Sciatic nerve (tissue), 2 donors: Measurements from ENCODE around the gene KCNN4. TPM values are rescaled to one million over a fixed set of nuclear protein-coding genes. Genes with fewer than 3 reads are reported as not detected.
A peak's percentile ranks its signal among the peaks of the same experiment; 100 is the strongest.
"Not testable (repeated sequence)": the region's sequence is repeated elsewhere in the genome, so short reads cannot be mapped to it uniquely, and the experiment has no call there.

Experiments
- ATAC-seq: fragments of 200-7000 bp; cut with Tn5 transposase; one replicate; pipeline ENCODE4 v1.9.1; 2020; ENCODE audit warnings: mild to moderate bottlenecking, moderate library complexity
- DNase-seq: peaks from one replicate; pipeline ENCODE4 v3.0.0-alpha.2; 2020; ENCODE audit warnings: low spot score
- intact Hi-C: fragments of 100-400 bp; cut with DNase I; formaldehyde crosslinking; loops from one replicate; pipeline ENCODE4 v1.14.2; 2022
- total RNA-seq: library from RNA; stranded (reverse); fragmentation: NEBNext Ultra II Directional; extraction: Animal tissue kit (Norgen Biotek cat#: 25700); gene quantifications from one replicate; pipeline ENCODE4 v1.2.1, GENCODE V29; 2021
- donor health status: DM: no; HTN: no; CAD: no.
- donor health status: DM: no; HTN: no; CAD: no.

KCNN4 gene
- total RNA-seq, 1 donor from 2014 or later, result 3.0 TPM

DNA sequence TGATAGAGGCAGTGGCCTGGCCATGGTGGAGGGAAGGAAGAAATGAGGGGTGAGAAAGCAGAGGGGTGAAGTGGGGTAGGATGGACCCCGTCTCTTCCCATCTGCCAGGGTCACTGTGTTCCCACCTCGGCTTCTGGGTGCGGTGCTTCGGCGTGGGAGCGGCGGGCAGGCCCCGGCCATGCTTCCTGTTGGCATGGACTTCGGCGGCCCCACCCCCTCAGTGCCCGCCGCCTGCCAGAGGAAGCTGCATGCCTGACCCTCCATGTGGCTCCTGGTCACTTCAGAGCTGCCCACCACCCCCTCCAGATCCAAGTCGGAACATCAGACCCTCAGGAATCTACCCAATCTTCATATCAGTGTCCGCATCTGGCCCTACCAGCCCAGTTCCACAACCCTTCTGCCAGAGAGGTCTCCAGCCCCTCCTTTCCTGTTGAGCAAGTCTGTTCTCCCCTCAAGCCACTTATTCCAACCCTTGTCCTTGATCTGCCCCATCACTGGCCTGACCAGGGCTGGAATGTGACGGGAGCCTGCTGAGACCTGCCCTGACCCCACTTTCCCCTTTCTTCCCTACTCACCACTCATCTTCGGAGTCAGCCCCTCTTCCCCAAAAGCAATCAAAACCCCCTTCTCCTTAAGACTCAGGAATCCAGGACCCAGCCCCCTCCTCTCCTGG is 1.5 kb downstream of the KCNN4 start:
- intact Hi-C loops, result no loop called here
- no peak for ATAC-seq
- DNase-seq, result no peak

DNA sequence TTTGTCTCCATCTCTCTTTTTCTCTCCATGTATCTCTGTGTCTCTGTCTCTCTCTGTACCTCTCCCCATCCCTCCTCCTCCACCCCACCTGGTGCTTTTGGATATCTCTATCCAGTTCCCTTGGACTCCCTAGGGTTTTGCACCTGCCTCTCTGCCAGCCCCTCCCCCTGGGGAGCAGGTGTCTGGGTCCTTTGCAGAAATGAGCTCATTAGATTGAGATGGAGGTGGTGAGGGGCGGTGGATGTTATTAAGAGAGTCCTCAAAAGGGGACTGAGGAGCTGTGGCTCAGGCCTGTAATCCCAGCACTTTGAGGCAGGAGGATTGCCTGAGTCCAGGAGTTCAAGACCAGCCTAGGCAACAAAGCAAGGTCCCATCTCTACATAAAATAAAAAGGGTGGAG is 2.1 kb downstream of the KCNN4 start:
- DNase-seq (no peak), ATAC-seq (no peak)
- intact Hi-C loops, result no loop called here

DNA sequence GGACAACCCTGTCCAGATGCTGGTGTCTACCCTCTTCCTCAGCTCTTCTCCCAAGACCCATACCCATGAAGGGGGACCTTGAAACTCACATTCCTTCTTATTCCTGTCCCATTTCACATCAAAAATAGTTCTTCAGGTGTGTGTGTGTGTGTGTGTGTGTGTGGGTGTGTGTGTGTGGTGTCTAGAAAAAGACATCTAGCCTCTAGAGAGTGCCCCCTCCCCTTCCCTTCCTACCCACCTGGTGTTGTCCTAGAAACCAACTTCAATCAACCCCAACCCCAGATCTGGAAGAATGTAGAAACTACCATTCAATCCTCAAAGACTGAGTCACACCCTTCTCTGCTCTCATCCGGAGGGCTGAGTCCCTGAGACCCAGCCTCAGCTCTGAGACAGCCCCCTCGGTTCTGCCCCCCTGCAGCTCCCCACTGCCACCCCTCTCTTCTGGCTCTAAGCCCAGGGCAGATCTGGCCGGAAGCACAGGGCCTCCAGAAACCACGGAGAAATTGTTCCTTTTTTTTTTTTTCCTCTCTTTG is 3.5 kb downstream of the KCNN4 start:
- ATAC-seq (peak; percentile 40), DNase-seq (no peak)
- intact Hi-C loops, result no loop called here

DNA sequence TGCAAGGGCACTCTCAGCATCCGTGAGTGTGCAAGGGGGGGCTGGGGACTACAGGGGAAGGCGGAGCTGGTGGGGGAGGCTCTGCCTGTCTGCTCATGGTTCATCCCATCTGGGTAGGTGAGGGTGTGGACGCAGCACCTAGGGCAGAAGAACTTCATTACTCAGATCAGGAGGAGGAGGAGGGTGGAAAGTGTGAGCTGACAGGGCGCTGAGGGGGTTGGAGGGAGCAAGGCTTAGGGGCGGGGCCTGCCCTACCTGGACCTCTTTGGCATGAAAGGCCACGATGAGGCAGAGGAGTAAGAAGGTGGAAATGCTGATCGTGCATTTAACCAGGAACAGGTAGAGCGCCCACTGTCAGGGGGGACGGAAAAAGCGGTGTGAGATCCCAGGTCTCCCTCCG is 4.5 kb downstream of the KCNN4 start:
- no peak for ATAC-seq
- intact Hi-C loops, result no loop called here

DNA sequence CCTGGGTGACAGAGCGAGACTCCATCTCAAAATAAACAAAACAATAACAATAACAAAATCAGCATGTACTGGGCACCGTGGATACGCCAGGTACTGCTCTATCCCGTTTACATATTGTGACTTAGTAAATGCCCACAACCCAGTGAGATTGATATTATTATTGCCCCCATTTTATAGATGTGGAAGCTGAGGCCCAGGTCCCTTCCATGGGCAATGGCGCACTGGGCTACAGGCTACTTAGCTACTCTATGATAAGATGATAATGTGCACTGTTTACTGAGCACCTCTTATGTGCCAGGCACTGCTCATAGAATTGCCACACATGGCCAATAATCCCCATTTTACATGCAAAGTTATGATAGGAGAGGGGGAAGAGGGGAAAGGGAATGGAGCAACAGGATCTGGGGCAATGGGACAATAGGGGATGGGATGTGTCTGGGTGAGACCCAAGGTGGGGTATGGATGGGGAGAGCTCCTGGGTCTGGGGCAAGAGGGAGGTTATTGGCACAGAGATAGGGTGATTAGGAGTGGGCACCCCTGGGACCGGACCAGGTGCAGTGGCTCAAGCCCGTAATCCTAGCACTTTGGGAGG is 5.4 kb downstream of the KCNN4 start:
- intact Hi-C loops, result no loop called here
- DNase-seq (no peak), ATAC-seq (no peak)

More for the DNA sequence above, 4.5 kb downstream of the KCNN4 start:
- no peak for DNase-seq

GRCh38 chr19:43774940-43775258 is 5.9 kb downstream of the KCNN4 start:
- DNase-seq, ATAC-seq, intact Hi-C loops: not testable (repeated sequence)

DNA sequence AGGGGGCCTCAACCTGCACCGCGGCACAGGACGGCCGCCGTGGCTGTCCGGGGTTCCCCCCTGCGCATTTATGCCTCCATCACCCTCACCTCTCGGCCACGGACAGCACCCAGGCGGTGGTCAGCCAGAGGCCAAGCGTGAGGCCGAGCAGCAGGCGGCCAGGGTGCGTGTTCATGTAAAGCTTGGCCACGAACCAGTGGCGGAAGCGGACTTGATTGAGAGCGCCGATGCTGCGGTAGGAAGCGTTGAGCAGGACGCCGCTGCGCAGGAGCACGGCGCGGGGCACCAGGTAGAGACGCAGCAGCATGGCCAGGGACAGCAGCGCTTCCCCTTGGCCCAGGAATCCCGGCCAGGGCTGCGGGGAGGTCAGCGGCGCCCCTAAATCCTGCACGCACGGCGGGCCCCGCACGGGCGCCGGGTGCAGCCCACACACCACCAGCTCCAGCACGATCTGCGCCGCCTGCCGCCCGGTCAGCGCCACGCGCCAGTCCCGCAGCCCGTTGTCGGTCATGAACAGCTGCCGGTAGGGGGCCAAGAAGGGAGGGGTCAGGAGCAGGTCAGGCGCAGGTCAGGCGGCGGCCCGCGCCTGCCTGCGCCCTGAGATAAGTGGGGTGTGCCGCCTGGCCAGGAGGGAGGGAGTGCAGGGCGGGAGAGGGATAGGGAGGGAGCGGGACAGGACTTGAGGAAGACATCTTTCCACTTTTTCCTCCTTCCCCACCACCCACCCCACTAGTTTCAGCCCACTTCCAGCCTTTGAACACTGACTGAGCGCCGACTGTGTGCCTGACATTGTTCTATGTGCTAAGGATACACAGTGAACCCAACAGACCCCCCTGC is 6.5 kb downstream of the KCNN4 start:
- no peak for DNase-seq
- peak; percentile 79 for ATAC-seq
- intact Hi-C loops, result no loop called here

DNA sequence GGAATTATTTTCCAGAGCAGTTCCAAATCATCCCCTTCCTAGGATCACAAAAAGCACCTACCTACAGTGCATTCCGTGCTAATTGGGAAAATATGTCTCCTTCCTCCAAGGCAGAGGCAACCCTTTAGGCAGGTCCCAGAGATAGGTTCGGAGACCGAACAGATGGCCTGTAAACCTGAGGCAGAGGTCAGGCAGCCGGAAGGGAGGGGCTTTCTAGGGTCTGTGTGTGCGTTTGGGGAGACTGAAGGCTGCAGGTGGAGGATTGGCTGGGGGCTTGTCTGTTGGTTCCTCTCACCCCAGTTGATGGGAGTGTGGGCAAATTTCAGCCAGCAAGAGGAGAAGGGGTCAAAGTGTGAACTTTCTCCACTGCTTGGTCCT is 7.1 kb downstream of the KCNN4 start:
- DNase-seq (no peak), ATAC-seq (no peak)
- intact Hi-C loops, result no loop called here

DNA sequence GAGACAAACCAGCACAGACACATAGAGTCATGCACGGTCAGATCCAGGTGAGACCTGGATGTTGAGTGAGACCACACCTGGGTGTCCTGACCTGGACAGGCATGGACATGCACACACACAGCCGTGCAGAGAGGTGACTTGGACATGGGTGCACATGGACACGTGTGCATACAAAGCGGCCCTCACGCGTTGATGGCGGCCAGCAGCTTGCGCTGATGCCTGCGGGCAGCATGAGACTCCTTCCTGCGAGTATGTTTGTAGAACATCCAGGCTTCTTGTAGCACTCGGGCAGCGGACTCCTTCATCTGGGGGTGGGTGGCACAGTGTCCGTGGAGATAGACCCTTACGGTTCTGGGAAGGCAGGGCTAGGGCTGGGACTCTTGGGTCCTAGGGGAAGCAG is 11.5 kb downstream of the KCNN4 start:
- intact Hi-C loops, result no loop called here
- ATAC-seq (no peak), DNase-seq (no peak)

DNA sequence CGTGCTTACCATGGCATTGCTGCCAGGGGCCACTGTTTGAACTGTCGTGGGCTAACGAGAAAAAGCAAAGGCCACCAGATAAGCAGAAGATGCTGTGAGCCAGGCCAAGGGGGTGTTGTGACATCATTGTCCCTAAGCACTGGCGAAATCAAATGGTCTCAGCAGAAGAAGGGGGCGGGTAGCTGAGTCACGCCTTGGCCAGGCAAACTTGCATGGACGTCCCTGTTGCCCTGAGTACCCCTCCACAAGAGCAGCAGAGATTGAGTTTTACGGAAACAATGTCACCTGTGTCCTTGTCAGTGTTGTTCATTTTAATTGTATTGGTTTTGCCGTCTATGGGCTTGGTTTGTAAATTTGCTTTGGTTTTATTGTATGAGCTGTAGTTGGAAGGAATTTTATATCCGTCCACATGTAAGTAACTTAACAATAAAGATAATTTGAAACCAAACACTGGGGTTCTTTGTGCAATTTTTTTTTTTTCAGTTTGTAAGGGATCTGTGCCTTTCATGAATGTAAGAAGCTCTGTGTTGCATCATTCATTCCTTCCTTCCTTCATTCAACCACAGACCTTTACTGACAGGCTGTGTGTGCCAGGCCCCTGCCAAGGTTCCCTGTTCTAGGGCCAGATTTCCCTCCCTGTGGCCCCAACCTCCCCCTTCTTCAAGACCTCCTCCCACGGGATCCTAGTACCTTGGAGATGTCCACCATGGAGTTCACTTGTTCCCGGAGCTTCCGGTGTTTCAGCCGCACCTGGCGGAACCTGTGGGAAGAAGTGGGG is 12.3 kb downstream of the KCNN4 start:
- DNase-seq, result no peak
- ATAC-seq, result no peak
- intact Hi-C loops, result no loop called here

DNA sequence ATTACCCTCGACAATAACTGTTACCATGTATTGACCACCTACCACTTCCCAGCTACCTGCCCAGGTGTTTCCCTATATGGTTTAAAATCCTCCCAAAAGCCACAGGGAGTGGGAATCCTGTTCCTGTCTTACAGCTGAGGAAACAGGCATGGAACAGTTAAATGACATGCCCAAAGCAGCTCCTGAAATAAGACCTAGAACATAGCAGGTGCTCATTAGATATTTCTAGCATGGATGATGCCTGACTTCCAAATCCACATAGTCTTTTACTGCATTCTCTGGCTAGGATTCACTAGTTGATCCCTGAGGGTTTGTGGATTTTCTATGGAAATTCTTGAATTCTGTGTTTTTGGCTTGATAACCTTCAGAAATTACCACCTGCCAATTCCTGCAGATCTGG is 13.0 kb downstream of the KCNN4 start:
- intact Hi-C loops, result no loop called here
- ATAC-seq (no peak), DNase-seq (no peak)

DNA sequence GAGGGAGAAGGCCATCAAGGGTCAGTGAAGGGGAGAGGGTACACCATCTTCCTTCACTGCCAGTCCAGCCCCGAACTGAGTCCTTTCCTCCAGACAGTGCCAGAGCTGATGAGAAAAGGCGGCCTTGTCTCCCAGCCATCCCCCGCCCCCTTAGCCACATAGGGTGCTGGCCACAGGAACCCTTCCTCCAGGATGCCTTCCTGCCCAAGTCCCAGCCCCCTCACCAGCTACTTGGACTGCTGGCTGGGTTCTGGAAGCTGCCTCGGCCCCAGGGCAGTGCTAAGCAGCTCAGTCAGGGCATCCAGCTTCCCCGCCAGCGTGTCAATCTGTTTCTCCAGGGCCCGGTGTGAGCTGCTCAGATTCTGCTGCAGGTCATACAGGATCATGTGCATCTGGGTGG is 13.5 kb downstream of the KCNN4 start:
- ATAC-seq, result no peak
- intact Hi-C loops, result no loop called here
- DNase-seq, result no peak

GRCh38 chr19:43766755-43767043 is 14.1 kb downstream of the KCNN4 start:
- intact Hi-C loops, result no loop called here
- ATAC-seq, result no peak
- DNase-seq, result no peak

- peak; percentile 80 for ATAC-seq
- intact Hi-C loops, result no loop called here
- DNase-seq, result no peak
Observed at GRCh38 chr19:43765109-43765876, 15.5 kb downstream of the KCNN4 start.

DNA sequence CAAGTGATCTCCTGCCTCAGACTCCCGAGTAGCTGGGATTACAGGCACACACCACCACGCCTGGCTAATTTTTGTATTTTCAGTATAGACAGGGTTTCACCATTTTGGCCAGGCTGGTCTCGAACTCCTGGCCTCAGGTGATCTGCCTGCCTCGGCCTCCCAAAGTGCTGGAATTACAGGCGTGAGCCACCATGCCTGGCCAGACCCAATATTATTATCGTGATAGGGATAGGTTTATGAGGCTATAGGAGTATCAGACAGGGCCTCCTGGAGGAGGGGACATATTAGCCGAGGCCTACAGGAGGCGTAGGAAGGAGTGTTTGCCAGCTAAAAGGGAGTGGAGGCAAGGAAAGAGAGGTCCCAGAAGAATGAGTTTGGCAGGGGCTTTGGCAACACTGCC is 16.1 kb downstream of the KCNN4 start:
- DNase-seq, intact Hi-C loops: not testable (repeated sequence)
- peak; percentile 21 for ATAC-seq

DNA sequence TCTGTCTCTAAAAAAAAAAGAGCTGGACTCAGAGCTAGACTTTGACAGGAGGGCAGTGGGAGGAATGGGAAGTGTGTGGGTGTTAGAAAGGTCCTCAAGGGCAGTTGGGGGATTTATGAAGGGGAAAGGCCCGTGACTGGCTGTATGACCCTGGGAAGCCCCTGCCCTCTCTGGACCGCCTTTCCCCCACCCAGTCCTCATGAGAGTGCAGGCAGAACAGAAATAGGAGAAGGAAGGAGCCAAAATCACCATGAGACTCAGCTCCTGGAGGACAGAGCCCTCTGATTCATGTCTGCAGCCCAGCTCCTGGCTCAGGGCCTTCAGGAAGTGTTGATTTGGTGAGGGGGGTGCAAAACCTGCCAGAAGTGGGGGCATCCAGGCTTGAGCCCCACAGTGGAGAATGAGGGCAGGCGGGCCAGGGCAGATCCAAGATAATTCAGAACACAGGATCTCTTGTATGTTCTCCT is 17.3 kb downstream of the KCNN4 start:
- DNase-seq, result no peak
- intact Hi-C loops, result no loop called here
- ATAC-seq, result no peak

- intact Hi-C loops, result no loop called here
- DNase-seq (no peak), ATAC-seq (no peak)
Observed at GRCh38 chr19:43762814-43763213, 18.0 kb downstream of the KCNN4 start.

GRCh38 chr19:43760941-43761340 is 19.8 kb downstream of the KCNN4 start:
- ATAC-seq (no peak), DNase-seq (no peak)
- intact Hi-C loops, result no loop called here

DNA sequence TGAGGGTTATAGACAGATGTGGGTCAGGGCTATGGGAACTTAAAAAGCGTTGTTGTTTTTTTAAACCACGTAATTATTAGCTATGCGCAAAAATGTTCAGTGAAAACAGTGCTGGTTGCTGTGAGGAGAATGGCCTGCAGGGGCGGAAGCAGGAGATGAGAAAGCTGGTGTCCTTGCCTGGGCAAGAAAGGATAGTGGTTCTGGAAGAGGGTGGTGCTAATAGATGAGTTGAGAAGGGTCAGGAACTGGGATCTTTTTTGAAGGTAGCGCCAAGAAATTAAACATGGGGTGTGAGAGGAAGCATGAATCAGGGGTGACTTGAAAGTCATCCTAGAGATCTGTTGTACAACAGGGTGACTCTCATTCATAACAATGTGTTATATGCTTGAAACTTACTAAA is 21.3 kb downstream of the KCNN4 start:
- DNase-seq (no peak), ATAC-seq (no peak)
- intact Hi-C loops, result no loop called here
